GM18868 (cell line): ENCODE measurements around the gene NDRG3.
"Not testable (repeated sequence)": the region's sequence is repeated elsewhere in the genome, so short reads cannot be mapped to it uniquely, and the experiment has no call there.

Source experiments
- ATAC-seq: cut with Tn5 transposase; IDR thresholded peaks from one replicate; pipeline ENCODE4 v1.9.1; 2021; ENCODE audit warnings: mild to moderate bottlenecking, moderate library complexity; ENCODE audit not compliant: unreplicated experiment

NDRG3 gene

GRCh38 chr20:36645998-36646397, 99.9 kb downstream of the NDRG3 start, which contains the start of gene SLA2:
Gene SLA2 (minus strand): TSS chr20:36646196. CDS start chr20:36641335, 4,861 bp downstream.
- no peak for ATAC-seq

GRCh38 chr20:36645353-36645752, 100.5 kb downstream of the NDRG3 start:
- ATAC-seq, result no peak

- ATAC-seq, result no peak
Measured at GRCh38 chr20:36644706-36645095, 101.2 kb downstream of the NDRG3 start.

GRCh38 chr20:36644032-36644705, 101.7 kb downstream of the NDRG3 start:
- no peak for ATAC-seq

GRCh38 chr20:36642136-36642535, 103.8 kb downstream of the NDRG3 start:
- ATAC-seq, result no peak

- no peak for ATAC-seq
Measured at GRCh38 chr20:36641506-36641843, 104.4 kb downstream of the NDRG3 start.

- ATAC-seq, result not testable (repeated sequence)
Measured at GRCh38 chr20:36638876-36639400, 107.0 kb downstream of the NDRG3 start.

- ATAC-seq, result no peak
Measured at GRCh38 chr20:36634342-36634741, 111.5 kb downstream of the NDRG3 start.

GRCh38 chr20:36633285-36633772, 112.6 kb downstream of the NDRG3 start:
- no peak for ATAC-seq

GRCh38 chr20:36632487-36633284, 113.2 kb downstream of the NDRG3 start:
- ATAC-seq, result no peak

GRCh38 chr20:36632147-36632486, 113.8 kb downstream of the NDRG3 start:
- no peak for ATAC-seq

- no peak for ATAC-seq
Measured at GRCh38 chr20:36631646-36632045, 114.2 kb downstream of the NDRG3 start.

- ATAC-seq, result peak; percentile 72
Measured at GRCh38 chr20:36629719-36630681, 115.9 kb downstream of the NDRG3 start.

- no peak for ATAC-seq
Measured at GRCh38 chr20:36628076-36628475, 117.8 kb downstream of the NDRG3 start.

- no peak for ATAC-seq
Measured at GRCh38 chr20:36624944-36625324, 121.0 kb downstream of the NDRG3 start.

GRCh38 chr20:36624068-36624943, 121.6 kb downstream of the NDRG3 start:
- no peak for ATAC-seq

GRCh38 chr20:36623444-36623843, 122.4 kb downstream of the NDRG3 start:
- ATAC-seq, result no peak

- ATAC-seq, result no peak
Measured at GRCh38 chr20:36620917-36621316, 125.0 kb downstream of the NDRG3 start.

- ATAC-seq, result no peak
Measured at GRCh38 chr20:36614781-36615557, 130.9 kb downstream of the NDRG3 start.
